Liver (tissue), 9 donors: Measurements from ENCODE around the gene CAMKMT. TPM values are rescaled to one million over a fixed set of nuclear protein-coding genes. Genes with fewer than 3 reads are reported as not detected.

Experiments
- DNase-seq: peaks from one replicate; pipeline ENCODE4 v3.0.0-alpha.2; 2017; ENCODE audit warnings: low spot score
- H3K27ac ChIP-seq, 2 donors: one replicate each; pipeline ENCODE4 v1.7.0; 2013; ENCODE audit warnings: inconsistent platforms in 2 of 2, low read length in 2 of 2, control low read depth in 1 of 2, low read depth in 1 of 2, mild to moderate bottlenecking in 1 of 2
- H3K27me3 ChIP-seq, 4 donors: one replicate each; pipeline versions ENCODE4 v1.6.1 to v1.7.0; 2013; ENCODE audit warnings: low read length in 3 of 4, inconsistent platforms in 1 of 4, mild to moderate bottlenecking in 1 of 4, moderate library complexity in 1 of 4; ENCODE audit not compliant: control insufficient read depth in 4 of 4, insufficient read depth in 4 of 4
- H3K36me3 ChIP-seq, 4 donors: one replicate each; pipeline versions ENCODE4 v1.6.1 to v1.7.0; 2013; ENCODE audit warnings: low read length in 3 of 4, mild to moderate bottlenecking in 3 of 4, low read depth in 1 of 4, moderate library complexity in 1 of 4; ENCODE audit not compliant: control insufficient read depth in 4 of 4, insufficient read depth in 3 of 4
- H3K4me1 ChIP-seq, 4 donors: one replicate each; pipeline versions ENCODE4 v1.6.1 to v1.7.0; 2013; ENCODE audit warnings: low read length in 3 of 4, mild to moderate bottlenecking in 3 of 4, moderate library complexity in 1 of 4; ENCODE audit not compliant: control insufficient read depth in 4 of 4, insufficient read depth in 4 of 4
- H3K4me3 ChIP-seq, 3 donors: one replicate each; pipeline versions ENCODE4 v1.6.1 to v1.7.0; 2013; ENCODE audit warnings: low read length in 3 of 3, control low read depth in 1 of 3, low read depth in 1 of 3, mild to moderate bottlenecking in 1 of 3
- H3K9ac ChIP-seq, 2 donors: one replicate each; pipeline ENCODE4 v1.7.0; 2013; ENCODE audit warnings: low read length in 2 of 2, mild to moderate bottlenecking in 2 of 2, moderate library complexity in 2 of 2, control low read depth in 1 of 2, low read depth in 1 of 2
- H3K9me3 ChIP-seq, 4 donors: one replicate each; pipeline versions ENCODE4 v1.6.1 to v1.7.0; 2013; ENCODE audit warnings: low read length in 3 of 4; ENCODE audit not compliant: control insufficient read depth in 4 of 4
- EGR1 ChIP-seq, 2 donors: IDR thresholded peaks; 2 replicates each; pipeline ENCODE4 v1.6.1; 2016 to 2018; ENCODE audit warnings: antibody characterized with exemption in 2 of 2, low read depth in 2 of 2
- FOXA1 ChIP-seq: IDR thresholded peaks from 2 replicates; pipeline ENCODE4 v1.6.1; 2016; ENCODE audit warnings: antibody characterized with exemption
- FOXA2 ChIP-seq: IDR thresholded peaks from 2 replicates; pipeline ENCODE4 v1.6.1; 2016; ENCODE audit warnings: antibody characterized with exemption
- GABPA ChIP-seq, 2 donors: IDR thresholded peaks in 1 of 2; conservative IDR thresholded peaks in 1 of 2; 2 replicates each; pipeline ENCODE4 v1.6.1; 2016; ENCODE audit warnings: antibody characterized with exemption in 2 of 2, mild to moderate bottlenecking in 1 of 2, moderate library complexity in 1 of 2
- HNF4A ChIP-seq, 2 donors: conservative IDR thresholded peaks; 2 replicates each; pipeline ENCODE4 v1.6.1; 2016; ENCODE audit warnings: antibody characterized with exemption in 2 of 2, mild to moderate bottlenecking in 2 of 2
- JUND ChIP-seq, 2 donors: IDR thresholded peaks; 2 replicates each; pipeline ENCODE4 v1.6.1; 2016; ENCODE audit warnings: antibody characterized with exemption in 2 of 2
- NR2F2 ChIP-seq: IDR thresholded peaks from 2 replicates; pipeline ENCODE4 v1.6.1; 2016; ENCODE audit warnings: antibody characterized with exemption
- RAD21 ChIP-seq, 2 donors: IDR thresholded peaks; 2 replicates each; pipeline ENCODE4 v1.6.1; 2016; ENCODE audit warnings: antibody characterized with exemption in 2 of 2, mild to moderate bottlenecking in 2 of 2
- RXRA ChIP-seq, 2 donors: IDR thresholded peaks; 2 replicates each; pipeline ENCODE4 v1.6.1; 2017 to 2018; ENCODE audit warnings: antibody characterized with exemption in 2 of 2, mild to moderate bottlenecking in 1 of 2
- SP1 ChIP-seq: IDR thresholded peaks from 2 replicates; pipeline ENCODE4 v1.6.1; 2018; ENCODE audit warnings: antibody characterized with exemption, mild to moderate bottlenecking
- TAF1 ChIP-seq: conservative IDR thresholded peaks from 2 replicates; pipeline ENCODE4 v1.6.1; 2016; ENCODE audit warnings: antibody characterized with exemption, mild to moderate bottlenecking
- YY1 ChIP-seq: IDR thresholded peaks from 2 replicates; pipeline ENCODE4 v1.6.1; 2016; ENCODE audit warnings: antibody characterized with exemption, mild to moderate bottlenecking
- WGBS: extraction: QIAGEN DNeasy Blood & Tissue Kit; methylation state at CpG from one replicate; pipeline ENCODE4 v1.1.7; 2013; 5-methylcytosine and 5-hydroxymethylcytosine counted together
- polyA plus RNA-seq, 2 donors: library from polyadenylated mRNA; stranded (reverse) in 1 of 2; unstranded in 1 of 2; fragments of 200-250 nt in 1 of 2; fragments of >200 nt in 1 of 2; fragmentation: Nextera tagmentation in 1 of 2; extraction: Ambion mirVana in 1 of 2; gene quantifications; one replicate each; pipeline versions ENCODE4 v1.2.1 to v1.2.3, GENCODE V29; 2013 to 2015
- total RNA-seq, 2 donors: library from RNA; depleted of rRNA; stranded (reverse); fragments of >200 nt; gene quantifications; one replicate each; pipeline ENCODE4 v1.2.3, GENCODE V29; 2014
- TF ChIP-seq, protein P1 (sequence below): IDR thresholded peaks from 2 replicates; pipeline ENCODE4 v1.6.1; 2016; ENCODE audit warnings: antibody characterized with exemption
- TF ChIP-seq, protein P2 (sequence below): IDR thresholded peaks from 2 replicates; pipeline ENCODE4 v1.6.1; 2016; ENCODE audit warnings: antibody characterized with exemption
- TF ChIP-seq, protein P3 (sequence below): IDR thresholded peaks from 2 replicates; pipeline ENCODE4 v1.6.1; 2016; ENCODE audit warnings: antibody characterized with exemption
- TF ChIP-seq, protein P4 (sequence below): fragments of 150-350 bp; IDR thresholded peaks from 2 replicates; pipeline ENCODE4 v1.5.1; 2017; ENCODE audit warnings: improper control_type of control experiment, low read depth, low read length; ENCODE audit not compliant: missing input control
- donor health status: healthy.
- donor health status: healthy.
- donor health status: healthy.
- donor health status: healthy.
- donor health status: healthy.

Gene CAMKMT
- total and polyA plus RNA-seq, 4 donors, result 1.5 to 12.7 (median 7.1) TPM

DNA sequence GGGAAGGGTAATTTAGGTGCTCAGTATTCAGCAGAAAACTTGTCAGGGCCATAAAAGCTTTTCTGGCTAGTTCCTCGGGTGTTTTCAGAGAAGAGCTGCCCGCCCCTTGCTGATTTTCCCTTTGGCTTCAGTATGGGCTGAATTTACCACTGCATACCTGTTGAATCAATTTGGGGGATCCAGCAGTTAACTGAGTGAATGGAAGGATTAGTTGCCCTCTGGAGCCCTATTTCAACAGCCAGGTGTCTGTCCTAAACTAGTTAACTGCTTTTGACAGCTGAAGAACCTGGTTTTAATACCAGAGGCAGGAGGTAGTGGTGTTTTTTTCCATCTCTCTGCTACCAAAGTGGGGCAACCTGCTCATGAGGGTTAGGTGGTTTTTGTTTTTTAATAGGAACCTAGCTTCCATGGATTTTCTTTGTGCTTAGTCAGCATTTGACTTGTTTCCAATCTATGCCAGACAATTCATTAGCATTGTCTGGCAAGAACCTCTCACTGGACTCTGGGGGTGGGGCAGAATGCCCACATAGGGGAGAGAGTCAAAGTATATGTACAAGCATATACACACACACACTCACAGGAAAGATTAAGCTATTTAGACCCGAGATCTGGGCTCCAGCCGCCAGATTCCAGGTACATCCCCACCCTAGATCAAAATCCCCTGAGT lies 413.2 kb downstream of the CAMKMT start:
- DNase-seq, result no peak
- Histone ChIP-seq H3K27me3 (no peaks in the 10 kb centered on the region), H3K9ac (no peak overlapping the region), H3K36me3 (no peaks in the 10 kb centered on the region), H3K9me3 (no peaks in the 10 kb centered on the region), H3K27ac (no peak overlapping the region), H3K4me3 (no peak overlapping the region), H3K4me1 (no peaks in the 10 kb centered on the region)
- TF ChIP-seq RXRA (IDR thresholded peaks at IDR 0.05) (no peak), HNF4A (conservative IDR thresholded peaks at IDR 0.05) (no peak), FOXA2 (no peak), SP1 (no peak), TAF1 (no peak), RAD21 (IDR thresholded peaks at IDR 0.05) (no peak), JUND (IDR thresholded peaks at IDR 0.05) (no peak)
- TF ChIP-seq, protein P1, sequence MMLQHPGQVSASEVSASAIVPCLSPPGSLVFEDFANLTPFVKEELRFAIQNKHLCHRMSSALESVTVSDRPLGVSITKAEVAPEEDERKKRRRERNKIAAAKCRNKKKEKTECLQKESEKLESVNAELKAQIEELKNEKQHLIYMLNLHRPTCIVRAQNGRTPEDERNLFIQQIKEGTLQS, result no peak
- TF ChIP-seq, protein P2, sequence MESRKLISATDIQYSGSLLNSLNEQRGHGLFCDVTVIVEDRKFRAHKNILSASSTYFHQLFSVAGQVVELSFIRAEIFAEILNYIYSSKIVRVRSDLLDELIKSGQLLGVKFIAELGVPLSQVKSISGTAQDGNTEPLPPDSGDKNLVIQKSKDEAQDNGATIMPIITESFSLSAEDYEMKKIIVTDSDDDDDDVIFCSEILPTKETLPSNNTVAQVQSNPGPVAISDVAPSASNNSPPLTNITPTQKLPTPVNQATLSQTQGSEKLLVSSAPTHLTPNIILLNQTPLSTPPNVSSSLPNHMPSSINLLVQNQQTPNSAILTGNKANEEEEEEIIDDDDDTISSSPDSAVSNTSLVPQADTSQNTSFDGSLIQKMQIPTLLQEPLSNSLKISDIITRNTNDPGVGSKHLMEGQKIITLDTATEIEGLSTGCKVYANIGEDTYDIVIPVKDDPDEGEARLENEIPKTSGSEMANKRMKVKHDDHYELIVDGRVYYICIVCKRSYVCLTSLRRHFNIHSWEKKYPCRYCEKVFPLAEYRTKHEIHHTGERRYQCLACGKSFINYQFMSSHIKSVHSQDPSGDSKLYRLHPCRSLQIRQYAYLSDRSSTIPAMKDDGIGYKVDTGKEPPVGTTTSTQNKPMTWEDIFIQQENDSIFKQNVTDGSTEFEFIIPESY, result no peak
- whole genome bisulfite sequencing, result 95% methylated on average over 4 of the region's 4 CpGs

DNA sequence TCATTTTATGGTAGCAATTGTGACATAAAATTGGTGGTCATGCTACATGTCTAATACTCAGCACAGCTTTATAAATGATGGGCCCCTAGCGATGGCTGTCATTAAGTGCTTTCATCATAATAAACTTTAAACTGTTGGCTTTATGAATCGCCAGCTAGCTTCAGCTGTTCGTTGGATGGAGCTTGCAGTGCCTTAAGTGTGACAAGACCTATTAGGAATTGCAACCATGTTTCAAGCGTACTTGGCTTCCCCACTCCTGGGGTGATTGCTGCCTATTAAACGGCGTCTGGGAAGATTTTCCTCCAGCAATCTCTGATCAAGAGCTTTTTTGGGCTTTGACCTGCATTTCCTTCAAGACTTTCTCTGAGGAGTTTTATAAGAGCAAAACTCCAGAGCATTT lies 415.3 kb downstream of the CAMKMT start:
- no peak overlapping the region for H3K27ac ChIP-seq
- no peak for DNase-seq
- TF ChIP-seq NR2F2, result no peak
- no peak for TF ChIP-seq TAF1
- no peak for TF ChIP-seq JUND (IDR thresholded peaks at IDR 0.05)
- no peak for TF ChIP-seq GABPA (IDR thresholded peaks at IDR 0.05 in 1 of 2, conservative IDR thresholded peaks at IDR 0.05 in 1 of 2)
- TF ChIP-seq SP1, result no peak
- TF ChIP-seq, protein P3, sequence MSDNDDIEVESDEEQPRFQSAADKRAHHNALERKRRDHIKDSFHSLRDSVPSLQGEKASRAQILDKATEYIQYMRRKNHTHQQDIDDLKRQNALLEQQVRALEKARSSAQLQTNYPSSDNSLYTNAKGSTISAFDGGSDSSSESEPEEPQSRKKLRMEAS, result no peak
- TF ChIP-seq, protein P4, sequence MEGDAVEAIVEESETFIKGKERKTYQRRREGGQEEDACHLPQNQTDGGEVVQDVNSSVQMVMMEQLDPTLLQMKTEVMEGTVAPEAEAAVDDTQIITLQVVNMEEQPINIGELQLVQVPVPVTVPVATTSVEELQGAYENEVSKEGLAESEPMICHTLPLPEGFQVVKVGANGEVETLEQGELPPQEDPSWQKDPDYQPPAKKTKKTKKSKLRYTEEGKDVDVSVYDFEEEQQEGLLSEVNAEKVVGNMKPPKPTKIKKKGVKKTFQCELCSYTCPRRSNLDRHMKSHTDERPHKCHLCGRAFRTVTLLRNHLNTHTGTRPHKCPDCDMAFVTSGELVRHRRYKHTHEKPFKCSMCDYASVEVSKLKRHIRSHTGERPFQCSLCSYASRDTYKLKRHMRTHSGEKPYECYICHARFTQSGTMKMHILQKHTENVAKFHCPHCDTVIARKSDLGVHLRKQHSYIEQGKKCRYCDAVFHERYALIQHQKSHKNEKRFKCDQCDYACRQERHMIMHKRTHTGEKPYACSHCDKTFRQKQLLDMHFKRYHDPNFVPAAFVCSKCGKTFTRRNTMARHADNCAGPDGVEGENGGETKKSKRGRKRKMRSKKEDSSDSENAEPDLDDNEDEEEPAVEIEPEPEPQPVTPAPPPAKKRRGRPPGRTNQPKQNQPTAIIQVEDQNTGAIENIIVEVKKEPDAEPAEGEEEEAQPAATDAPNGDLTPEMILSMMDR, result no peak
- no peak for TF ChIP-seq EGR1 (IDR thresholded peaks at IDR 0.05; ENCODE audit: low read depth in 2 of 2)
- no peak for TF ChIP-seq YY1
- TF ChIP-seq, protein P1, result no peak
- TF ChIP-seq FOXA1, result no peak
- no peak for TF ChIP-seq RXRA (IDR thresholded peaks at IDR 0.05)

More for the DNA sequence above, 415.3 kb downstream of the CAMKMT start:
- Histone ChIP-seq H3K9me3 (no peaks in the 10 kb centered on the region), H3K36me3 (no peaks in the 10 kb centered on the region), H3K4me1 (no peaks in the 10 kb centered on the region), H3K9ac (no peak overlapping the region), H3K27me3 (no peaks in the 10 kb centered on the region), H3K4me3 (no peak overlapping the region)
- WGBS, result 87% methylated on average over 6 of the region's 6 CpGs
